ENCODE data around the gene DEUP1.

DNA sequence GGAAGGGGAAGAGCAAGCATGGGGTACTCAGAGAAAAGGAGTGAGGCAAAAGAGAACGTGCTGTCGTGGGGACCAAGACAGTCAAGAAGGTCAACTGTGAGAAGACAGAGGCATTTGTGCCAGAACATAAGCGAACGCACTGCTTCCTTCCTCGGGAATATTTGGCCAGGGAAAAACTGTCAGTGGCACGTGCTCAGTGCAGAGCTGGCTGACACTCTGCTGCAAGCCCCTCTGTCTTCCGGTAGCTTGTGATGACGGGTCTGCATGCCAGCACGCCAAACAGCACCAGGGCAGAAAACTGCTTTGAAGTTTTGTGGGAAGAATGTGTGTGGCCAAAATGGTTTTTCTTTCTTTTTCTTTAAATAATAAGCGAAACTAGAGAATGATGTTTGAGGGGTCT lies 152.0 kb downstream of the DEUP1 start:
- TF ChIP-seq CTCF (IDR thresholded peaks at IDR 0.05) (no peak), POLR2A (IDR thresholded peaks at IDR 0.05) (no peak)
